HepG2 (cell line): ENCODE results near the gene MT1M. TPM values are rescaled to one million over a fixed set of nuclear protein-coding genes. Genes with fewer than 3 reads are reported as not detected.

Experiments
- JUND ChIP-seq: sonication (generic); formaldehyde crosslinking; IDR thresholded peaks from 2 replicates; pipeline ENCODE4 v1.8.0; 2022; ENCODE audit warnings: mild to moderate bottlenecking, missing genetic modification reagents
- MTA1 ChIP-seq: sonication (generic); formaldehyde crosslinking; IDR thresholded peaks from 2 replicates; pipeline ENCODE4 v1.4.0; 2020; ENCODE audit warnings: missing genetic modification reagents, mild to moderate bottlenecking, borderline replicate concordance
- ZNF263 ChIP-seq: sonication (generic); formaldehyde crosslinking; IDR thresholded peaks from 2 replicates; pipeline ENCODE4 v1.4.0; 2020; ENCODE audit warnings: missing genetic modification reagents
- ZNF264 ChIP-seq: sonication (generic); formaldehyde crosslinking; IDR thresholded peaks from 2 replicates; pipeline ENCODE4 v1.4.0; 2020; ENCODE audit warnings: missing genetic modification reagents
- ZNF282 ChIP-seq: fragments of 450-650 bp; IDR thresholded peaks from 2 replicates; pipeline ENCODE4 v1.6.1; 2018; ENCODE audit not compliant: partially characterized antibody
- ZNF33B ChIP-seq: sonication (generic); formaldehyde crosslinking; IDR thresholded peaks from 2 replicates; pipeline ENCODE4 v1.5.1; 2020; ENCODE audit warnings: mild to moderate bottlenecking, missing genetic modification reagents
- ZNF431 ChIP-seq: sonication (generic); formaldehyde crosslinking; IDR thresholded peaks from 2 replicates; pipeline ENCODE4 v1.9.0; 2022; ENCODE audit warnings: missing genetic modification reagents, low read depth, mild to moderate bottlenecking, borderline replicate concordance
- ZNF552 ChIP-seq: sonication (generic); formaldehyde crosslinking; IDR thresholded peaks from 2 replicates; pipeline ENCODE4 v1.9.0; 2022; ENCODE audit warnings: missing genetic modification reagents, mild to moderate bottlenecking, borderline replicate concordance
- ZNF761 ChIP-seq: sonication (generic); formaldehyde crosslinking; conservative IDR thresholded peaks from 2 replicates; pipeline ENCODE4 v1.4.0; 2020; ENCODE audit warnings: mild to moderate bottlenecking, missing genetic modification reagents
- ZNF850 ChIP-seq: sonication (generic); formaldehyde crosslinking; conservative IDR thresholded peaks from 2 replicates; pipeline ENCODE4 v1.9.0; 2021; ENCODE audit warnings: mild to moderate bottlenecking, missing genetic modification reagents
- polyA plus RNA-seq, 8 experiments: library from polyadenylated mRNA; depleted of rRNA in 3 of 8; stranded (reverse) in 7 of 8; unstranded in 1 of 8; fragments of >200 nt; fragmentation: Illumina TruSeq in 4 of 8; extraction: Trizol in 4 of 8; gene quantifications; 2 replicates each; pipeline versions ENCODE4 v1.2.1 to v1.2.3, GENCODE V29; 2011 to 2016; ENCODE audit warnings: low read depth in 4 of 8, missing spikeins in 1 of 8, mixed read lengths in 1 of 8; ENCODE audit not compliant: insufficient read depth in 1 of 8
- total RNA-seq, 5 experiments: library from RNA; depleted of rRNA; stranded (reverse); fragments of >200 nt; fragmentation: Illumina TruSeq; extraction: Trizol; gene quantifications; 2 replicates each; pipeline ENCODE4 v1.2.3, GENCODE V29; 2016; ENCODE audit warnings: low read depth in 1 of 5
- TF ChIP-seq, protein P1 (sequence below): sonication (generic); formaldehyde crosslinking; IDR thresholded peaks from 2 replicates; pipeline ENCODE4 v1.8.0; 2022; ENCODE audit warnings: missing genetic modification reagents, low read depth, mild to moderate bottlenecking, borderline replicate concordance
- TF ChIP-seq, protein P2 (sequence below): sonication (generic); formaldehyde crosslinking; IDR thresholded peaks from 2 replicates; pipeline ENCODE4 v1.5.0; 2020; ENCODE audit warnings: mild to moderate bottlenecking, missing genetic modification reagents, borderline replicate concordance
- TF ChIP-seq, protein P3 (sequence below): conservative IDR thresholded peaks from 2 replicates; pipeline ENCODE4 v1.6.1; 2018; ENCODE audit warnings: missing genetic modification reagents
- TF ChIP-seq, protein P4 (sequence below): fragments of 450-650 bp; IDR thresholded peaks from 2 replicates; pipeline ENCODE4 v1.6.1; 2017
- TF ChIP-seq, protein P5 (sequence below): sonication (generic); formaldehyde crosslinking; IDR thresholded peaks from 2 replicates; pipeline ENCODE4 v1.4.0; 2020; ENCODE audit warnings: missing genetic modification reagents, mild to moderate bottlenecking, borderline replicate concordance

The MT1M gene
- total and polyA plus RNA-seq, 2 of the 13 experiments (the other 11 are each of a cell fraction or from before 2014, with no cell fraction given): 4.6 TPM; not detected in 1

DNA sequence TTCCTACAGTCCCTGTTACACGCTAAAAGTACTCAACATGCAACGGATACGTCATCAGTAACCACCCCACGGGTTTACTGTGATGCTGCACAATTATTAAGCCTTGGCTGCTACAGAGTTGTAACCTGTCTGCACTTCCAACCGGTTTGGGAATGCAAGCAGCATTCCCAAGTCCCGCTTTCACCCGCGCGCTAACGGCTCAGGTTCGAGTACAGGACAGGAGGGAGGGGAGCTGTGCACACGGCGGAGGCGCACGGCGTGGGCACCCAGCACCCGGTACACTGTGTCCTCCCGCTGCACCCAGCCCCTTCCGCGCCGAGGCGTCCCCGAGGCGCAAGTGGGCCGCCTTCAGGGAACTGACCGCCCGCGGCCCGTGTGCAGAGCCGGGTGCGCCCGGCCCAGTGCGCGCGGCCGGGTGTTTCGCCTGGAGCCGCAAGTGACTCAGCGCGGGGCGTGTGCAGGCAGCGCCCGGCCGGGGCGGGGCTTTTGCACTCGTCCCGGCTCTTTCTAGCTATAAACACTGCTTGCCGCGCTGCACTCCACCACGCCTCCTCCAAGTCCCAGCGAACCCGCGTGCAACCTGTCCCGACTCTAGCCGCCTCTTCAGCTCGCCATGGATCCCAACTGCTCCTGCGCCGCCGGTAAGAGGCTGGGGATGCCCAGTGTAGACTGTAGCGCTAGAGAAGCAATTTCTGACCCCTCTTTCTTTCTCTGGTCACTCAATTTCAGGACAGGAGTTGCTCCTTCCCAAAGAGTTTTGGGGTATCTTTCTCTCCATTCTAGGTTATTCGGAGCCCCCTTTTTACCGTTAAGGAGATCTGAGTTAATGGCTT, 24.2 kb upstream of the MT1M start, which contains the start of gene MT2A (continued):
- TF ChIP-seq ZNF263 (no peak; the same call in 1 of the 2 replicates), ZNF431 (peak; percentile 82; the same call in 1 of the 2 replicates), ZNF33B (CRISPR knock-in tag) (peak; percentile 73; the same call in 1 of the 2 replicates), JUND (CRISPR knock-in tag) (peak; percentile 83; the same call in 1 of the 2 replicates), MTA1 (CRISPR knock-in tag) (no peak), ZNF761 (CRISPR knock-in tag) (no peak; the same call in 1 of the 2 replicates), ZNF850 (CRISPR knock-in tag) (0 out of 2 replicates have a peak, but pooled peaks have one; percentile 11), ZNF264 (peak; percentile 24; the same call in 1 of the 2 replicates), ZNF282 (no peak), ZNF552 (CRISPR knock-in tag) (0 out of 2 replicates have a peak, but pooled peaks have one; percentile 28)
- TF ChIP-seq, protein P1, sequence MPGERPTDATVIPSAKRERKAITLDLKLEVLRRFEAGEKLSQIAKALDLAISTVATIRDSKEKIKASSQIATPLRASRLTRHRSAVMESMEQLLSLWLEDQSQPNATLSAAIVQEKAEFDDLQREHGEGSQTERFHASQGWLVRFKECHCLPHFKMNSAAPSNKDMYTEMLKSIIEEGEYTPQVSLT (CRISPR knock-in tag): peak; percentile 53; the same call in 1 of the 2 replicates
- TF ChIP-seq, protein P2, sequence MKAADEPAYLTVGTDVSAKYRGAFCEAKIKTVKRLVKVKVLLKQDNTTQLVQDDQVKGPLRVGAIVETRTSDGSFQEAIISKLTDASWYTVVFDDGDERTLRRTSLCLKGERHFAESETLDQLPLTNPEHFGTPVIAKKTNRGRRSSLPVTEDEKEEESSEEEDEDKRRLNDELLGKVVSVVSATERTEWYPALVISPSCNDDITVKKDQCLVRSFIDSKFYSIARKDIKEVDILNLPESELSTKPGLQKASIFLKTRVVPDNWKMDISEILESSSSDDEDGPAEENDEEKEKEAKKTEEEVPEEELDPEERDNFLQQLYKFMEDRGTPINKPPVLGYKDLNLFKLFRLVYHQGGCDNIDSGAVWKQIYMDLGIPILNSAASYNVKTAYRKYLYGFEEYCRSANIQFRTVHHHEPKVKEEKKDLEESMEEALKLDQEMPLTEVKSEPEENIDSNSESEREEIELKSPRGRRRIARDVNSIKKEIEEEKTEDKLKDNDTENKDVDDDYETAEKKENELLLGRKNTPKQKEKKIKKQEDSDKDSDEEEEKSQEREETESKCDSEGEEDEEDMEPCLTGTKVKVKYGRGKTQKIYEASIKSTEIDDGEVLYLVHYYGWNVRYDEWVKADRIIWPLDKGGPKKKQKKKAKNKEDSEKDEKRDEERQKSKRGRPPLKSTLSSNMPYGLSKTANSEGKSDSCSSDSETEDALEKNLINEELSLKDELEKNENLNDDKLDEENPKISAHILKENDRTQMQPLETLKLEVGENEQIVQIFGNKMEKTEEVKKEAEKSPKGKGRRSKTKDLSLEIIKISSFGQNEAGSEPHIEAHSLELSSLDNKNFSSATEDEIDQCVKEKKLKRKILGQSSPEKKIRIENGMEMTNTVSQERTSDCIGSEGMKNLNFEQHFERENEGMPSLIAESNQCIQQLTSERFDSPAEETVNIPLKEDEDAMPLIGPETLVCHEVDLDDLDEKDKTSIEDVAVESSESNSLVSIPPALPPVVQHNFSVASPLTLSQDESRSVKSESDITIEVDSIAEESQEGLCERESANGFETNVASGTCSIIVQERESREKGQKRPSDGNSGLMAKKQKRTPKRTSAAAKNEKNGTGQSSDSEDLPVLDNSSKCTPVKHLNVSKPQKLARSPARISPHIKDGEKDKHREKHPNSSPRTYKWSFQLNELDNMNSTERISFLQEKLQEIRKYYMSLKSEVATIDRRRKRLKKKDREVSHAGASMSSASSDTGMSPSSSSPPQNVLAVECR (CRISPR knock-in tag): peak; percentile 81
- TF ChIP-seq, protein P3, sequence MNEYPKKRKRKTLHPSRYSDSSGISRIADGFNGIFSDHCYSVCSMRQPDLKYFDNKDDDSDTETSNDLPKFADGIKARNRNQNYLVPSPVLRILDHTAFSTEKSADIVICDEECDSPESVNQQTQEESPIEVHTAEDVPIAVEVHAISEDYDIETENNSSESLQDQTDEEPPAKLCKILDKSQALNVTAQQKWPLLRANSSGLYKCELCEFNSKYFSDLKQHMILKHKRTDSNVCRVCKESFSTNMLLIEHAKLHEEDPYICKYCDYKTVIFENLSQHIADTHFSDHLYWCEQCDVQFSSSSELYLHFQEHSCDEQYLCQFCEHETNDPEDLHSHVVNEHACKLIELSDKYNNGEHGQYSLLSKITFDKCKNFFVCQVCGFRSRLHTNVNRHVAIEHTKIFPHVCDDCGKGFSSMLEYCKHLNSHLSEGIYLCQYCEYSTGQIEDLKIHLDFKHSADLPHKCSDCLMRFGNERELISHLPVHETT (CRISPR knock-in tag): 0 out of 2 replicates have a peak, but pooled peaks have one; percentile 54
- TF ChIP-seq, protein P4, sequence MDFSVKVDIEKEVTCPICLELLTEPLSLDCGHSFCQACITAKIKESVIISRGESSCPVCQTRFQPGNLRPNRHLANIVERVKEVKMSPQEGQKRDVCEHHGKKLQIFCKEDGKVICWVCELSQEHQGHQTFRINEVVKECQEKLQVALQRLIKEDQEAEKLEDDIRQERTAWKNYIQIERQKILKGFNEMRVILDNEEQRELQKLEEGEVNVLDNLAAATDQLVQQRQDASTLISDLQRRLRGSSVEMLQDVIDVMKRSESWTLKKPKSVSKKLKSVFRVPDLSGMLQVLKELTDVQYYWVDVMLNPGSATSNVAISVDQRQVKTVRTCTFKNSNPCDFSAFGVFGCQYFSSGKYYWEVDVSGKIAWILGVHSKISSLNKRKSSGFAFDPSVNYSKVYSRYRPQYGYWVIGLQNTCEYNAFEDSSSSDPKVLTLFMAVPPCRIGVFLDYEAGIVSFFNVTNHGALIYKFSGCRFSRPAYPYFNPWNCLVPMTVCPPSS: no peak
- TF ChIP-seq, protein P5, sequence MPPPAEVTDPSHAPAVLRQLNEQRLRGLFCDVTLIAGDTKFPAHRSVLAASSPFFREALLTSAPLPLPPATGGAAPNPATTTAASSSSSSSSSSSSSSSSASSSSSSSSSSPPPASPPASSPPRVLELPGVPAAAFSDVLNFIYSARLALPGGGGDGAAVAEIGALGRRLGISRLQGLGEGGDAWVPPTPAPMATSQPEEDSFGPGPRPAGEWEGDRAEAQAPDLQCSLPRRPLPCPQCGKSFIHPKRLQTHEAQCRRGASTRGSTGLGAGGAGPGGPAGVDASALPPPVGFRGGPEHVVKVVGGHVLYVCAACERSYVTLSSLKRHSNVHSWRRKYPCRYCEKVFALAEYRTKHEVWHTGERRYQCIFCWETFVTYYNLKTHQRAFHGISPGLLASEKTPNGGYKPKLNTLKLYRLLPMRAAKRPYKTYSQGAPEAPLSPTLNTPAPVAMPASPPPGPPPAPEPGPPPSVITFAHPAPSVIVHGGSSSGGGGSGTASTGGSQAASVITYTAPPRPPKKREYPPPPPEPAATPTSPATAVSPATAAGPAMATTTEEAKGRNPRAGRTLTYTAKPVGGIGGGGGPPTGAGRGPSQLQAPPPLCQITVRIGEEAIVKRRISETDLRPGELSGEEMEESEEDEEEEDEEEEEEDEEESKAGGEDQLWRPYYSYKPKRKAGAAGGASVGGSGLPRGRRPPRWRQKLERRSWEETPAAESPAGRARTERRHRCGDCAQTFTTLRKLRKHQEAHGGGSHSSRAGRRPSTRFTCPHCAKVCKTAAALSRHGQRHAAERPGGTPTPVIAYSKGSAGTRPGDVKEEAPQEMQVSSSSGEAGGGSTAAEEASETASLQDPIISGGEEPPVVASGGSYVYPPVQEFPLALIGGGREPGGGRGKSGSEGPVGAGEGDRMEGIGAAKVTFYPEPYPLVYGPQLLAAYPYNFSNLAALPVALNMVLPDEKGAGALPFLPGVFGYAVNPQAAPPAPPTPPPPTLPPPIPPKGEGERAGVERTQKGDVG (CRISPR knock-in tag): no peak
